PFSK-1 (cell line): ENCODE data around the gene SFT2D3.

Source experiments
- FOXP2 ChIP-seq: optimal IDR thresholded peaks from 2 replicates; pipeline ENCODE3; 2011; ENCODE audit warnings: borderline replicate concordance, control low read depth, inconsistent platforms; ENCODE audit not compliant: insufficient read depth; ENCODE audit errors: extremely low read length, extremely low read depth
- POLR2AphosphoS5 ChIP-seq: IDR thresholded peaks from 2 replicates; pipeline ENCODE4 v1.6.1; 2012; ENCODE audit warnings: low read depth, mild to moderate bottlenecking, control low read depth, low read length, moderate library complexity
- REST ChIP-seq, 2 experiments: IDR thresholded peaks; 2 replicates each; pipeline versions ENCODE4 v1.6.1 to v1.8.0; 2011 to 2012; ENCODE audit warnings: low read depth in 2 of 2, low read length in 2 of 2, control low read depth in 1 of 2, inconsistent platforms in 1 of 2, mild to moderate bottlenecking in 1 of 2, moderate library complexity in 1 of 2; ENCODE audit not compliant: insufficient read depth in 1 of 2
- SIN3A ChIP-seq: IDR thresholded peaks from 2 replicates; pipeline ENCODE4 v1.6.1; 2012; ENCODE audit warnings: mild to moderate bottlenecking, low read length, moderate library complexity, borderline replicate concordance; ENCODE audit not compliant: insufficient read depth
- TAF1 ChIP-seq: IDR thresholded peaks from 2 replicates; pipeline ENCODE4 v1.6.1; 2012; ENCODE audit warnings: low read length, control low read depth, borderline replicate concordance; ENCODE audit not compliant: insufficient read depth

Gene SFT2D3

GRCh38 chr2:127747621-127748020, 46.3 kb downstream of the SFT2D3 start:
- no peak for TF ChIP-seq TAF1
- TF ChIP-seq SIN3A = no peak
- no peak for TF ChIP-seq REST (IDR thresholded peaks at IDR 0.05; ENCODE audit: insufficient read depth in 1 of 2, low read depth in 2 of 2, low read length in 2 of 2)
- TF ChIP-seq POLR2AphosphoS5 = no peak
- TF ChIP-seq FOXP2 = no peak

- TF ChIP-seq FOXP2 (no peak), SIN3A (no peak), REST (IDR thresholded peaks at IDR 0.05; ENCODE audit: insufficient read depth in 1 of 2, low read depth in 2 of 2, low read length in 2 of 2) (no peak), TAF1 (no peak), POLR2AphosphoS5 (no peak)
These were observed 52.1 kb downstream of the SFT2D3 start for GRCh38 chr2:127753374-127753773.

GRCh38 chr2:127754186-127754585, 52.9 kb downstream of the SFT2D3 start:
- TF ChIP-seq FOXP2 (no peak), POLR2AphosphoS5 (no peak), SIN3A (no peak), REST (IDR thresholded peaks at IDR 0.05; ENCODE audit: insufficient read depth in 1 of 2, low read depth in 2 of 2, low read length in 2 of 2) (no peak), TAF1 (no peak)
